ENCODE measurements around the gene ANO8. TPM values are rescaled to one million over a fixed set of nuclear protein-coding genes. Genes with fewer than 3 reads are reported as not detected.
"Not testable (repeated sequence)": the region's sequence is repeated elsewhere in the genome, so short reads cannot be mapped to it uniquely, and the experiment has no call there.

The ANO8 gene
- polyA plus RNA-seq, 10 donors, result 5.4 to 10.0 (median 6.8) TPM

GRCh38 chr19:17293605-17294004 lies 41.0 kb downstream of the ANO8 start:
- DNase-seq, result no peak

GRCh38 chr19:17292301-17293074 lies 42.2 kb downstream of the ANO8 start:
- peak; percentile 77 to 90 (median 81) for DNase-seq

GRCh38 chr19:17289489-17289888 lies 45.2 kb downstream of the ANO8 start:
- peak in 2 of 3 donors; percentile 48 to 53 for DNase-seq

GRCh38 chr19:17286752-17287151 lies 47.9 kb downstream of the ANO8 start:
- DNase-seq, result no peak

- no peak for DNase-seq
Measured at GRCh38 chr19:17286263-17286662, 48.4 kb downstream of the ANO8 start.

- no peak for DNase-seq
Measured at GRCh38 chr19:17285415-17286135, 49.1 kb downstream of the ANO8 start.

GRCh38 chr19:17283504-17283996 lies 51.1 kb downstream of the ANO8 start:
- no peak for DNase-seq

- DNase-seq, result peak; percentile 57 to 90 (median 82)
Measured at GRCh38 chr19:17282488-17283125, 52.0 kb downstream of the ANO8 start.

- DNase-seq, result peak in 1 of 3 donors; percentile 72
Measured at GRCh38 chr19:17281391-17282304, 53.0 kb downstream of the ANO8 start, which contains the start of gene ANKLE1. Gene ANKLE1, plus strand, starts transcription at chr19:17281901. Its CDS starts 20 bp downstream, at chr19:17281921.

GRCh38 chr19:17279436-17279835 lies 55.2 kb downstream of the ANO8 start:
- DNase-seq, result no peak

GRCh38 chr19:17275441-17276175 lies 59.0 kb downstream of the ANO8 start:
- no peak for DNase-seq

GRCh38 chr19:17274892-17275291 lies 59.8 kb downstream of the ANO8 start:
- DNase-seq, result not testable (repeated sequence)

Other genes starting within 250 kb of the ANO8 start
- 10 to 100 TPM; 22.4 to 31.5 (median 25.9) TPM for gene USE1, start 119.5 kb downstream of the ANO8 start, polyA plus RNA-seq (ENCODE audit: insufficient read length in 10 of 10)
- gene OCEL1, start 108.6 kb downstream of the ANO8 start, polyA plus RNA-seq (ENCODE audit: insufficient read length in 10 of 10), result 10 to 100 TPM in 1 of 10 donors, 1 to 10 TPM in 9; 5.9 to 10.4 (median 8.8) TPM
- gene NR2F6, start 88.9 kb downstream of the ANO8 start, polyA plus RNA-seq (ENCODE audit: insufficient read length in 10 of 10), result 10 to 100 TPM; 20.0 to 31.6 (median 23.4) TPM
- 1 to 10 TPM; 3.2 to 8.8 (median 5.8) TPM for gene USHBP1, start 70.1 kb downstream of the ANO8 start, polyA plus RNA-seq (ENCODE audit: insufficient read length in 10 of 10)
- 10 to 100 TPM; 70.4 to 91.0 (median 85.8) TPM for gene BABAM1, start 67.4 kb downstream of the ANO8 start, polyA plus RNA-seq (ENCODE audit: insufficient read length in 10 of 10)
- 1 to 10 TPM in 3 of 10 donors, under 1 TPM in 7; 0.54 to 1.6 (median 0.82) TPM for gene ANKLE1, start 53.0 kb downstream of the ANO8 start, polyA plus RNA-seq (ENCODE audit: insufficient read length in 10 of 10)
- 1 to 10 TPM; 4.5 to 9.3 (median 5.8) TPM for gene ABHD8, start 31.4 kb downstream of the ANO8 start, polyA plus RNA-seq (ENCODE audit: insufficient read length in 10 of 10)
- 10 to 100 TPM; 21.5 to 40.5 (median 30.3) TPM for gene MRPL34, start 29.0 kb downstream of the ANO8 start, polyA plus RNA-seq (ENCODE audit: insufficient read length in 10 of 10)
- gene DDA1, start 25.3 kb downstream of the ANO8 start, polyA plus RNA-seq (ENCODE audit: insufficient read length in 10 of 10), result 10 to 100 TPM; 24.3 to 39.7 (median 31.3) TPM
- gene GTPBP3, start 2.7 kb upstream of the ANO8 start, polyA plus RNA-seq (ENCODE audit: insufficient read length in 10 of 10), result 10 to 100 TPM in 7 of 10 donors, 1 to 10 TPM in 3; 8.4 to 19.4 (median 11.5) TPM
- 10 to 100 TPM; 34.3 to 73.4 (median 47.2) TPM for gene PLVAP, start 42.5 kb upstream of the ANO8 start, polyA plus RNA-seq (ENCODE audit: insufficient read length in 10 of 10)
- gene CCDC194, start 59.3 kb upstream of the ANO8 start, polyA plus RNA-seq (ENCODE audit: insufficient read length in 10 of 10), result not detected
- gene BST2, start 70.8 kb upstream of the ANO8 start, polyA plus RNA-seq (ENCODE audit: insufficient read length in 10 of 10), result 1 to 10 TPM; 4.5 to 8.3 (median 6.6) TPM
- 10 to 100 TPM; 21.6 to 32.9 (median 27.1) TPM for gene MVB12A, start 85.2 kb upstream of the ANO8 start, polyA plus RNA-seq (ENCODE audit: insufficient read length in 10 of 10)
- gene TMEM221, start 113.8 kb upstream of the ANO8 start, polyA plus RNA-seq (ENCODE audit: insufficient read length in 10 of 10), result 1 to 10 TPM in 8 of 10 donors, under 1 TPM in 2; 0.84 to 2.7 (median 1.2) TPM
- not detected for gene NXNL1, start 126.1 kb upstream of the ANO8 start, polyA plus RNA-seq (ENCODE audit: insufficient read length in 10 of 10)
- 10 to 100 TPM; 12.4 to 20.3 (median 14.4) TPM for gene SLC27A1, start 135.7 kb upstream of the ANO8 start, polyA plus RNA-seq (ENCODE audit: insufficient read length in 10 of 10)
- gene PGLS, start 176.8 kb upstream of the ANO8 start, polyA plus RNA-seq (ENCODE audit: insufficient read length in 10 of 10), result 10 to 100 TPM; 38.3 to 56.6 (median 45.9) TPM
- 10 to 100 TPM; 62.1 to 87.0 (median 68.6) TPM for gene COLGALT1, start 220.8 kb upstream of the ANO8 start, polyA plus RNA-seq (ENCODE audit: insufficient read length in 10 of 10)

All from muscle of back (tissue), 11 donors.